Stimulated activated CD4-positive, alpha-beta T cell treated with anti-CD3 and anti-CD28 coated beads, Interleukin-4, amount 100 ng/mL, for 24 hours (primary cell): ENCODE data around the gene SDK1.
"Not testable (repeated sequence)": the region's sequence is repeated elsewhere in the genome, so short reads cannot be mapped to it uniquely, and the experiment has no call there.

Experiments
- DNase-seq: peaks from one replicate; pipeline ENCODE4 v3.0.0-alpha.2; 2020

SDK1 gene

GRCh38 chr7:4222676-4223075, 921.6 kb downstream of the SDK1 start:
- DNase-seq = no peak

GRCh38 chr7:4225361-4225771, 924.3 kb downstream of the SDK1 start:
- no peak for DNase-seq

DNA sequence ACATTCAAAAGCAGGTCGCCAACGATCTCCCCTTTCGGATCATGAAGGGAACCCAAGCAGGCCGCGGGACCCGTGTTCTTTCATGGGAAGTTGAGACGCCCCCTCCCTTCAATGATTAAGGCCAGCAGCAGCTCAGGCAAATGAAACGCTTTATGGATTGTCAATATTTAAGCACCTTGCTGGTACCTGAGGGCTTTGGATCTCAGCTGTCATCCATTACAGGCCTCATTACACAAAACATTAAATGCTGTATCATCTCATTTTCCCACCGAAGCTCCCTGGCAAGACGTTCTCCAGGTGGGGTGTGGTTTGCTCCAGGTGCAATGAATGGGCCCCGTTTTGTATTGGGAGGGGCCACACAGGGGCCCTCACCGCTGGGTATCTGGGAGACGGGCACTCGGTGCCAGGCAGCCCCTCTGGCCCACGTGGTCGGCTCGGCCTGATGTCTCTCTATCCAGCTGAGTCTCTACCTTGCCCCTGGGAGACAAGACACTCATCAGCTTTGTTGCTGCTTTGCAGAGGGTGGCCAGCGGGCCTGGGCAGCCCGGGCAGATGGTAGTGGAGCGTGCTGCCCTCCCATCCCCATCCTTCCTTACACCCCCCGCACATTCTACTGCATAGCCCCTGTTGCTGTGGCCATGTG, 925.0 kb downstream of the SDK1 start:
- no peak for DNase-seq

GRCh38 chr7:4226524-4226882, 925.5 kb downstream of the SDK1 start:
- DNase-seq = no peak

DNA sequence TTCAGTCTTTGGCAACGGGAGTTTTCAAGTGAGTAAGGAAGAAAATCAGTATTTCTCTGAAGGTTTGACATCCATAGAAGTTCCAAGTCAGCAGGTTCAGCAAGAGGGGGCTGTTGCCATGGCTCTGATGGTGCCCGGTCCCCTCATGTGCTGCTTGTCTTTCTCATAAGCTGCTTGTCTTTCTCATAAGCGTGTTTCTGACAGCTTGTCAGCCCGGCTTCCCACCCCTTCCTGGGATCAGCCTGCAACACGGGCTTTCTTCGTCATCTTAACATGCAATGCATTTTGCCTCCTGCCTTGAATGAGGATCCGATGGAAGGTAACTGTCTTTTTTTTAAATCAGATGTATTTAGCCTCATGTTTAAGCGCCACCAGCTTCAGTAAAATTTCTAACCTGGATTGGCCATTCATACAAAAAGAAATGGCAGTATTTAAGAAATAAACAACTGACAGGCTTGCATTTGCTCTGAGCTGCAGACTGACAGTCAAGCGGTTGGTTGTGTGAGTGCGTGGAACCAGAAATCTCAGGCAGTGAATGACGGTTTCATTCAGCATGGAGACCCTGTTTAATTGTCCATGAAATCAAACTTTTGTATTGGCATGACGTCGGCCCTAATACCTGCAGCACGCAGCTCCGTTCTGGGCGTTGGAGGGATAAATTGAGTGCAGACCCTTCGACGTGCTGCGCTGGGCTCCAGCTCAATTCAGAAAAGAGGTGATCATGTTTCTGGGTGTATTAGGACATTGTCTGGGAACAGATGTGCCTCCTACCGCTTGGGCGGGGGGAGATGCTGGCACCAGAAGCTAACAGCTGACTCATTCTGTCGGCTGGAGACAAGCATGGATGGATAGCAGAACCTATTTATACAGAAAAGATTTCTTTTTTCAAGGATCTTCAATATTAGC, 926.3 kb downstream of the SDK1 start:
- no peak for DNase-seq

- DNase-seq = no peak
Observed at GRCh38 chr7:4230352-4230751, 929.3 kb downstream of the SDK1 start.

DNA sequence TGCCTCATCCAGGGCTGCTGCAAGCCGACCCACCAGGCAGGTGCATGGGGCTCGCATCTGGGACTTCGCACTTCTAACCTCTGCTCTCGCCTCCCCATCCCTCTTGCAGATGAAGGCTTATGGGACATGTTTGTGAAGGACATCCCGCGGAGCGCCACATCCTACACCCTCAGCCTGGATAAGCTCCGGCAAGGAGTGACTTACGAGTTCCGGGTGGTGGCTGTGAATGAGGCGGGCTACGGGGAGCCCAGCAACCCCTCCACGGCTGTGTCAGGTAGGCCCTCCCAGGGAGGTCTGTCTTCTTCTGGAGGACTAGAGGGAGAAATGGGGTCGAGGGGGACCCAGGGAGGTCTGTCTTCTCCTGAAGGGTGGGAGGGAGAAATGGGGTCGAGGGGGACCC, 932.1 kb downstream of the SDK1 start:
- DNase-seq = no peak

- no peak for DNase-seq
Observed at GRCh38 chr7:4233621-4234497, 932.8 kb downstream of the SDK1 start.

- DNase-seq = no peak
Observed at GRCh38 chr7:4234498-4234855, 933.4 kb downstream of the SDK1 start.

GRCh38 chr7:4234886-4235285, 933.8 kb downstream of the SDK1 start:
- DNase-seq = no peak

GRCh38 chr7:4235596-4235995, 934.5 kb downstream of the SDK1 start:
- DNase-seq = no peak

- no peak for DNase-seq
Observed at GRCh38 chr7:4236389-4236788, 935.3 kb downstream of the SDK1 start.

DNA sequence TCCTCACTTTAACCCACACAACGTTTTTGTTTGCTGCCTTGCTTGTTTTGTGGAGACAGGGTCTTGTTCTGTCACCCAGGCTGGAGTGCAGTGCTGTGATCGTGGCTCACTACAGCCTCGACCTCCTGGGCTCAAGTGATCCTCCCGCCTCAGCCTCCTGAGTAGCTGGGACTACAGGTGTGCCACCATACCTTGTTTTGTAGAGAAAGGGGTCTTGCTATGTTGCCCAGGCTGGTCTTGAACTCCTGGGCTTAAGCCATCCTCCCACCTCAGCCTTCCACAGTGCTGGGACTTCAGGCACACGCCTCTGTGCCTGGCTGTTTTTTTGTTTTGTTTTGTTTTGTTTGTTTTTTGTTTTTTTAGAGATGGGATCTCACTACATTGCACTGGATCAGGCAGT, 935.8 kb downstream of the SDK1 start:
- not testable (repeated sequence) for DNase-seq

DNA sequence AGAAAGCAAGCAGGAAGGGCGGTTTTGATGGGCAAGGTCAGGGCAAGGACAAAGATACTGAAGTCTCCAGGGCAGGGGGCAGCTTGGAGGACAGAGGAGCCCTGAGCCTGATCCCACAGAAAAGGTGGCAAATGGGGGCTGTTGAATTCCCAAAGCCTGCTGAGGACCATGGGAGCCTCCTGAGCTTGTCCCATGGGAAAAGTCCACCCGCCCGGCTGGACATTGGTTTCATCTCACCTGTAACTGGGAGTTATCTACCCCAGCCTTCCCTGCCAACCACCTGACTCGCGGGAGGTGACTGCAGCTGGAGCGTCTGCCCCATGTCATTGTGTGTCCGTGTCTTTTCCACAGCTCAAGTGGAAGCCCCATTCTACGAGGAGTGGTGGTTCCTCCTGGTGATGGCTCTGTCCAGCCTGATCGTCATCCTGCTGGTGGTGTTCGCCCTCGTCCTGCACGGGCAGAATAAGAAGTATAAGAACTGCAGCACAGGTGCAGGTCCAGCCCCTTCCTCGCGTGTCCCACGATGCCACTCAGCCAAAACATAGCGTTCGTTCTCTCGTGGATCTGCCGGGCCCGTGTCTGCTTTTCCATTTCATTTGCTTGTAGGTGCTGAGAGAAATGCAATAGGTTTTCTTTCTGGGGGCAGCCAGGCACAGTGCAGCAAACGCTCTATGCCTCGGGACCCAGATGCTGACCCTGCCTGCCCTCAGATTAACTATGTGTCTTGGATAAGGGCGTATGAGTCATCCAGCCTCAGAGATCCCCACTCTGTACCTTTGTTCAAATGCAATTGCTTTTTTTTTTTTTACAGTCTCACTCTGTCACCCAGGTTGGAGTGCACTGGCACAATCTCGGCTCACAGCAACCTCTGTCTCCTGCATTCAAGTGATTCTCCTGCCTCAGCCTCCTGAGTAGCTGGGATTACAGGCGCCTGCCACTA, 936.5 kb downstream of the SDK1 start:
- no peak for DNase-seq

GRCh38 chr7:4238861-4239260, 937.8 kb downstream of the SDK1 start:
- DNase-seq = no peak

DNA sequence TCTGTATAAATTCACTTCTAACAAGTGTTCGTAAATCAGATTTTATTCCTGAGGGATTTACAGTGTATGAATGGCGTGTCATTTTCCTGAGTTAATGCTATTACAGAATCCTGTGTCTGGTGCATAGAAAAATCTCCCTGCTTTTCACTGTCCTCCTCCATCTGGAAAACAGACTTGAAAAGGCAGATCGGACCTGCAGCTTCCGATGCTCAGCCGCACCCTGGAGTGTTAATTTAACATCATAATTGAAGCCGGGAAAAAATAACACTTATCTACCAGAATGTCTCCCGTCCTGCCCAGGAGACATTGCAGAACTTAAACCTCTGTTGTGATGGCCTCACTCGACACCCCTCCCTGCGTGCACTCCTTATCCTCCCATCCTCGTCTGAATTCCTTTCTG, 939.0 kb downstream of the SDK1 start:
- DNase-seq = no peak

- no peak for DNase-seq
Observed at GRCh38 chr7:4240520-4241303, 939.7 kb downstream of the SDK1 start.

- no peak for DNase-seq
Observed at GRCh38 chr7:4241304-4241612, 940.2 kb downstream of the SDK1 start.

GRCh38 chr7:4241791-4242190, 940.7 kb downstream of the SDK1 start:
- no peak for DNase-seq

DNA sequence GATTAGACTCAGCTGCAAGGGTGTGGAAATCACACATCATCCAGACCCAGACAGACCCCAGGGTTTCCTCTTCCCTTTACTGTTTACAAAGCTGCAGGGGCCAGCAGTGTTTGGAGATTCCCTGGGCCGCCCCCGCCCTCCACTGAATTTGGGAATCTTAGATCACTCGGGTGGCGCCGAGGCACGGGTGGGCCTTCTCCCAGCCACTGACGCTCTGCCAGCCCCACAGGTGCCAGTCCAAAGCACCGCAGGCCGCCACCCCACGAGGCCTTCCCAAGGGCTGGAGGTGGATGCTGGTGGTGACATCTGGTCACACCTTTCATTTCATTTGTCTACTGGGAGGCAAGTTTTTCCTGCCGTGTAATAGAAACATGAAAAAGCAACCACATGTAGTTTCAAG, 941.7 kb downstream of the SDK1 start:
- DNase-seq = no peak

DNA sequence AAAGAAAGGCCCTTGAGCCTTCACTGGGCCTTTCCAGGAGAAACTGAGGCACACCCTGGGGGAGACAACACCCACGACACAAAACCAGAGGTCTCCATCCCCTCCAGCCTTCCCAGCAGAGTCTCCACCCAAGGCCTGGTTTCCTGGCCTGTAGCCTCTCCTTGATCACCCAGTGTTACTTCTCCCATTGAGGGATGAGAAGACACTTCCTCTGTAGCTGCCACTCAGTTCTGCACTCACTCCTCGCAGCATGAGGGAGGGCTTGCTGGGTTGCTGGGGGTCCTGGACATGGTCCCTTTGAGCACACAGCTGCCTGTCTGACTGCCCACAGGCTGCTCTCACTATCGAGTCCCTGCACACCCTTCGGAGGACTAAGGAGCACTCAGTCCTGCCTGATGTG, 943.0 kb downstream of the SDK1 start:
- DNase-seq = no peak

- DNase-seq = no peak
Observed at GRCh38 chr7:4244635-4245034, 943.6 kb downstream of the SDK1 start.
